Mammary epithelial cell (primary cell): ENCODE data around the gene HDDC2.

Experiments
- EZH2 ChIP-seq: IDR thresholded peaks from 2 replicates; pipeline ENCODE4 v1.6.1; 2012; ENCODE audit warnings: low read length, inconsistent platforms, borderline replicate concordance
- TF ChIP-seq, protein P1 (sequence below), 2 donors: IDR thresholded peaks in 1 of 2; conservative IDR thresholded peaks in 1 of 2; 2 replicates each; pipeline ENCODE4 v1.5.1; 2011 to 2012; ENCODE audit warnings: inconsistent platforms in 2 of 2, low read length in 2 of 2, mild to moderate bottlenecking in 2 of 2, control low read depth in 1 of 2, low read depth in 1 of 2; ENCODE audit not compliant: insufficient read depth in 1 of 2; ENCODE audit errors: extremely low read depth in 1 of 2

DNA sequence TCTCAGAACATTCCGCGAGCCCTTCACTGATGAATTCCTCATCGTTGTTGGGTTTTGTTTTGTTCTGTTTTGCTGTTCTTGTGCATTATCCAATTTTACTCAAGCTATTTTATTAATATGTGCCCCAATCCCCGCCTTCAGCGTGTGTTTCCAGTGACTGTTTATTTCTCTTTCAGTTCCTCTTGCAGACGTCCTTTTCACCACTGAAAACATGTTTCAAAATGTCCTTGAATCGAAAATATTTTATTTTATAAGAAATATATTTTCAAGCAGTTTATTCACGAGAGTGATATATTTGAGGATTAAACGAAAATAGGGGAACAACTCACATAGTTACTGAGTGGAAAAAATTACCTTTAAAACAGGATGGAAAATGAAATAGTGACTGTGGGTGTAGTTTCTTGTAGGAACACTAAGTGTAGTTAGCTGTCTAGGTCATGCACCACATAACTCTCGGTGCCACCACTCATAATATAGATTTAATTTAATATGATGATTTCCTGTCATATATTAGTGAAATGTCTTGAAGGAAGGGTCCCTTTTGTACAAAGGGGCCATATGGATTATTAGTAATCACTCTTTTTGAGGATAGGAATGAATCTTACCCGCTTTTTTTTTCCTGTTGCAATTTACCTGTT, 45.3 kb upstream of the HDDC2 start:
- no peak for TF ChIP-seq EZH2
- TF ChIP-seq, protein P1, sequence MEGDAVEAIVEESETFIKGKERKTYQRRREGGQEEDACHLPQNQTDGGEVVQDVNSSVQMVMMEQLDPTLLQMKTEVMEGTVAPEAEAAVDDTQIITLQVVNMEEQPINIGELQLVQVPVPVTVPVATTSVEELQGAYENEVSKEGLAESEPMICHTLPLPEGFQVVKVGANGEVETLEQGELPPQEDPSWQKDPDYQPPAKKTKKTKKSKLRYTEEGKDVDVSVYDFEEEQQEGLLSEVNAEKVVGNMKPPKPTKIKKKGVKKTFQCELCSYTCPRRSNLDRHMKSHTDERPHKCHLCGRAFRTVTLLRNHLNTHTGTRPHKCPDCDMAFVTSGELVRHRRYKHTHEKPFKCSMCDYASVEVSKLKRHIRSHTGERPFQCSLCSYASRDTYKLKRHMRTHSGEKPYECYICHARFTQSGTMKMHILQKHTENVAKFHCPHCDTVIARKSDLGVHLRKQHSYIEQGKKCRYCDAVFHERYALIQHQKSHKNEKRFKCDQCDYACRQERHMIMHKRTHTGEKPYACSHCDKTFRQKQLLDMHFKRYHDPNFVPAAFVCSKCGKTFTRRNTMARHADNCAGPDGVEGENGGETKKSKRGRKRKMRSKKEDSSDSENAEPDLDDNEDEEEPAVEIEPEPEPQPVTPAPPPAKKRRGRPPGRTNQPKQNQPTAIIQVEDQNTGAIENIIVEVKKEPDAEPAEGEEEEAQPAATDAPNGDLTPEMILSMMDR (conservative IDR thresholded peaks at IDR 0.05 in 1 of 2, IDR thresholded peaks at IDR 0.05 in 1 of 2; ENCODE audit: extremely low read depth in 1 of 2, insufficient read depth in 1 of 2, low read depth in 1 of 2, low read length in 2 of 2) = no peak
